Measurements from ENCODE around the gene C16orf92. TPM values are rescaled to one million over a fixed set of nuclear protein-coding genes. Genes with fewer than 3 reads are reported as not detected.
A peak's percentile ranks its signal among the peaks of the same experiment; 100 is the strongest.

The C16orf92 gene
- total and polyA plus RNA-seq, 12 donors: not detected

DNA sequence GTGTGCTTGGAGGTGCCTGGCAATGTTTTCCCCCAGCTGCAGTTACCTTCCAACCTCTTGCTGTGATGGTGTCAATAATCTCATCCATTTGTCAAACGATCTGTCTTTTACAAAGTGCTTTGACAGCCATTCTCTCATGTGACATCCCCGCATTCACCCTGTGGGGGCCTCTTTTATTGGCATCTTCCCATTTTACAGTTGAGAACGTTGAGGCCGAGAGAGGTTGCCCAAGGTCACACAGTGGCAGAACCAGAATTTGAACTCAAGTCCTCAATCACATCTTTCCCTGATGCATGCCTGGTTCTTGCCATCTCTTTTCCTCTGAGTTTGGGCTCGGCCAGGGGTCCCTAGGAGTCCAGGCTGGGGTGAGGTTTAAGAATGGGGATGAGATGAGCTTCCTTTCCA is 47.9 kb upstream of the C16orf92 start:
- ATAC-seq: no peak
- H3K4me1 ChIP-seq: peaks cover 3 to 62% (median 53%) of the 10 kb centered on the region in 9 donors
- peak overlapping the region; percentile 69 to 99 (median 81) for H3K4me3 ChIP-seq
- H3K27me3 ChIP-seq: no peaks in the 10 kb centered on the region
- 49 to 55% methylated on average over 5 of the region's 5 CpGs for WGBS, 2 donors
- peak overlapping the region; percentile 55 to 100 (median 94) for H3K27ac ChIP-seq
- H3K9me3 ChIP-seq: no peaks in the 10 kb centered on the region
- H3K36me3 ChIP-seq: peaks cover 0 to 54% (median 30%) of the 10 kb centered on the region in 9 donors
- intact Hi-C loops (cut with DNase I): loop anchor here in 4 of 10 donors (2.0 to 10.0 kb wide), 4 partner anchors 20 to 170 kb away; partner anchors contain the start of genes HIRIP3 (in 2 of the 4), KCTD13 (in 1 of the 4), MAZ (in 1 of the 4) and PAGR1 (in 1 of the 4)
- TF ChIP-seq CTCF (IDR thresholded peaks at IDR 0.05): no peak
- DNase-seq: no peak

- Histone ChIP-seq H3K27ac (peak overlapping the region; percentile 55 to 100 (median 94)), H3K4me1 (peaks cover 5 to 70% (median 56%) of the 10 kb centered on the region in 9 donors), H3K36me3 (peaks cover 0 to 56% (median 32%) of the 10 kb centered on the region in 9 donors), H3K9me3 (no peaks in the 10 kb centered on the region), H3K27me3 (no peaks in the 10 kb centered on the region), H3K4me3 (peak overlapping the region; percentile 69 to 99 (median 81))
- WGBS, 2 donors: 3 to 6% methylated on average over 6 of the region's 6 CpGs
- TF ChIP-seq CTCF (IDR thresholded peaks at IDR 0.05): no peak
- DNase-seq: no peak
- no peak for ATAC-seq
- intact Hi-C loops (cut with DNase I): loop anchor here in 6 of 10 donors (2.0 to 10.0 kb wide), 4 partner anchors 19 to 171 kb away; partner anchors contain the start of genes HIRIP3 (in 4 of the 6), KCTD13 (in 1 of the 6), MAZ (in 1 of the 6) and PAGR1 (in 1 of the 6)
These were observed 47.0 kb upstream of the C16orf92 start for GRCh38 chr16:29975811-29976511.

DNA sequence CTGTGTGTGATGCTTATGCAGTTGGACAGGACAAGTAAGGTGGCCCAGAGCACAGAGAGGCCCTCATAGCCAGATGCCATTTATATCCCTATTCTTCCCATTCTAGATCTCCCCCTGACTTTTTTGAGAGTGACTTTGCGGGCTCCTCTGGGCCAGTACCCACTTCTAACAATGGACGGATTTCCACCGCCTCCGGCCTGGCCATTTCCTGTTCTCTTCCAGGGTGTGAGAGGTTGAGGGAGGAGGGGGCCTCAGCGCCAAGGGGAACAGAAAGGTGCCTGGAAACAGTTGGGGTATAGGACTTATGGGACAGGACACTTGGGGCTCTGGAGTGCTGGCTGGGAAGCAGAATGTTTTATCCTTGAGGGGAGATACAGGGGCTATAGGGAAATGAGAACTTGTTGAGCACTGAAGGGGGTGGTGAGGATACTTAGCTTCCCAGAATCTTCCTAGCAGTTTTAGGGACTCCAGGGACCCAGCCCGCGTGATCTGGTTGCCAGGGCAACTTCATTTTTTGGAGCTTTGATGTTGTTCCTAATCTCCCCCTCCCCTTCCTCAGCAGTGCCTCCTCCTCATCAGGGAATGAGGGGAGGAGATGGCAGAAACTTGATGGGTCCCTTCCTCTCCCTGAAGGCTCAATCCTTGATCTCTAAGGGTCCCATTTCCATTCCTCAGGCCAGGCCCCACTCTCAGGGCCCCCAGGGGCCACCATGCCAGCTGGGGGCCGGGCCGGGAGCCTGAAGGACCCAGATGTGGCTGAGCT is 45.8 kb upstream of the C16orf92 start:
- Histone ChIP-seq H3K27ac (peak overlapping the region; percentile 55 to 100 (median 94)), H3K36me3 (peaks cover 0 to 56% (median 44%) of the 10 kb centered on the region in 9 donors), H3K4me3 (peak overlapping the region in 8 of 10 donors; percentile 14 to 99 (median 81)), H3K27me3 (no peaks in the 10 kb centered on the region), H3K9me3 (no peaks in the 10 kb centered on the region), H3K4me1 (peaks cover 5 to 70% (median 56%) of the 10 kb centered on the region in 9 donors)
- 47 to 57% methylated on average over 9 of the region's 9 CpGs for WGBS, 2 donors
- DNase-seq (peak in 1 of 2 donors; percentile 53), ATAC-seq (peak in 3 of 8 donors; percentile 6 to 19 (median 12))
- intact Hi-C loops (cut with DNase I): loop anchor here in 6 of 10 donors (1.0 to 10.0 kb wide), 5 partner anchors 18 to 172 kb away; partner anchors contain the start of genes HIRIP3 (in 3 of the 6), KCTD13 (in 1 of the 6), MAZ (in 1 of the 6) and PAGR1 (in 1 of the 6)
- no peak for TF ChIP-seq CTCF (IDR thresholded peaks at IDR 0.05)

DNA sequence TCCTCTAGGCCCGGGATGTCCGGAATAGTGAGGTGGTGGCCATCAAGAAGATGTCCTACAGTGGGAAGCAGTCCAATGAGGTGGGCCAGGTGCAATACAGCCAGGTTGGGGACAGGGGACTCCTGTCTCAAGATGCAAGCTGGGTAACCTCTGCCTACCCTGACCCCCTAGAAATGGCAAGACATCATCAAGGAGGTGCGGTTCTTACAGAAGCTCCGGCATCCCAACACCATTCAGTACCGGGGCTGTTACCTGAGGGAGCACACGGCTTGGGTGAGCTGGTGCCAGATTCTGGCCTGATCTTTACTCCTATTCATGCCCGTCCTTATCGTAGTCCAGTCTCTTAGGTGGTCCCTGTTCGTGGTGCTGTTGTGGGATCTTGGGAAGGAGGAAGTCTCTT is 44.9 kb upstream of the C16orf92 start:
- intact Hi-C loops (cut with DNase I): loop anchor here in 3 of 10 donors (10.0 kb wide), 3 partner anchors 53 to 173 kb away; partner anchors contain the start of genes KCTD13 (in 1 of the 3), MAZ (in 1 of the 3), PAGR1 (in 1 of the 3) and PRRT2 (in 1 of the 3)
- TF ChIP-seq CTCF (IDR thresholded peaks at IDR 0.05): no peak

More for the DNA sequence above, 44.9 kb upstream of the C16orf92 start:
- DNase-seq (no peak), ATAC-seq (no peak)
- 91 to 93% methylated on average over 9 of the region's 9 CpGs for WGBS, 2 donors
- Histone ChIP-seq H3K9me3 (no peaks in the 10 kb centered on the region), H3K4me1 (peaks cover 5 to 67% (median 53%) of the 10 kb centered on the region in 9 donors), H3K4me3 (peak overlapping the region in 5 of 10 donors; percentile 74 to 99 (median 83)), H3K27me3 (no peaks in the 10 kb centered on the region), H3K27ac (peak overlapping the region in 9 of 10 donors; percentile 85 to 100 (median 94)), H3K36me3 (peaks cover 0 to 59% (median 52%) of the 10 kb centered on the region in 9 donors)

Measured in heart right ventricle (tissue), 16 donors.